ENCODE results near the gene SMIM20. TPM values are rescaled to one million over a fixed set of nuclear protein-coding genes. Genes with fewer than 3 reads are reported as not detected.

SMIM20 gene
- total and polyA plus RNA-seq, 2 of the 4 experiments (the other 2 are of a cell fraction): 13.6 to 23.1 TPM

- 84% methylated on average over 3 of the region's 13 CpGs; no CpG with 5 or more reads in 1 of the 2 experiments for WGBS, 2 experiments (ENCODE audit: extremely low coverage in 2 of 2, insufficient read length in 1 of 2)
- H3K4me1 ChIP-seq (ENCODE audit: control insufficient read depth, insufficient read depth, low read length): peaks cover 5% of the 10 kb centered on the region
- H3K56ac ChIP-seq (ENCODE audit: extremely low read depth, insufficient read depth, low read length): no peak overlapping the region
- no peak overlapping the region for H3K9ac ChIP-seq (ENCODE audit: low read depth, low read length)
- H3K36me3 ChIP-seq (ENCODE audit: control insufficient read depth, insufficient read depth, low read length): no peaks in the 10 kb centered on the region
- no peak overlapping the region for H2BK15ac ChIP-seq (ENCODE audit: low read depth, low read length)
- H2AFZ ChIP-seq (replicated peaks; ENCODE audit: low read length, poor library complexity): no peak overlapping the region
- H3K23ac ChIP-seq (ENCODE audit: low read depth, low read length): no peak overlapping the region
- no peak overlapping the region for H3K4me2 ChIP-seq (ENCODE audit: low read depth, low read length)
- peaks cover 3% of the 10 kb centered on the region; the same call in 1 of the 2 replicates for H3K9me3 ChIP-seq (ENCODE audit: control insufficient read depth, insufficient read depth, low read length)
- CTCF ChIA-PET: interaction anchor here (0.9 kb wide), 1 partner anchor 10 kb away, joined by 3 read pairs; no protein-coding TSS in a partner anchor
- H3K14ac ChIP-seq (replicated peaks; ENCODE audit: low read depth, low read length): no peak overlapping the region
- no peak overlapping the region for H2BK120ac ChIP-seq (ENCODE audit: low read depth, low read length)
- in situ Hi-C loops (cut with MboI; ENCODE audit: low sequenced_read_pairs) (no loop called here), dilution Hi-C loops (cut with HindIII; ENCODE audit: low sequenced_read_pairs, unreplicated experiment) (no loop called here), intact Hi-C loops (cut with micrococcal nuclease) (no loop called here)
- TF ChIP-seq POLR2A (IDR thresholded peaks at IDR 0.05; ENCODE audit: low read depth, low read length): no peak
- no peak for TF ChIP-seq USF2 (IDR thresholded peaks at IDR 0.05; ENCODE audit: low read depth, low read length)
- TF ChIP-seq RFX5 (IDR thresholded peaks at IDR 0.05; ENCODE audit: low read depth, low read length): no peak
- TF ChIP-seq RAD21 (IDR thresholded peaks at IDR 0.05; ENCODE audit: low read length): no peak
- no peak for TF ChIP-seq FOS (IDR thresholded peaks at IDR 0.05; ENCODE audit: low read depth, low read length)
- TF ChIP-seq MAZ (IDR thresholded peaks at IDR 0.05; ENCODE audit: borderline replicate concordance, low read depth, low read length): no peak
- TF ChIP-seq CEBPB (IDR thresholded peaks at IDR 0.05; ENCODE audit: low read depth, low read length): no peak
- TF ChIP-seq MAFK (IDR thresholded peaks at IDR 0.05; ENCODE audit: low read depth, low read length): no peak
- TF ChIP-seq CHD1 (IDR thresholded peaks at IDR 0.05; ENCODE audit: low read depth, low read length): no peak
- TF ChIP-seq MXI1 (IDR thresholded peaks at IDR 0.05; ENCODE audit: borderline replicate concordance, low read depth, low read length): no peak
- POLR2A ChIA-PET (ENCODE audit: unreplicated experiment): no interaction called here
- BruUV-seq (replicated peaks): no TSS peak
- no peak overlapping the region for H2BK5ac ChIP-seq (ENCODE audit: low read depth, low read length, poor library complexity, severe bottlenecking)
- H4K20me1 ChIP-seq (ENCODE audit: insufficient read depth, low read length): no peaks in the 10 kb centered on the region
- H3K27ac ChIP-seq (ENCODE audit: insufficient read depth, low read length): no peak overlapping the region
- no peaks in the 10 kb centered on the region for H3K27me3 ChIP-seq (ENCODE audit: control insufficient read depth, insufficient read depth, low read length)
- no peak overlapping the region for H2BK20ac ChIP-seq (ENCODE audit: low read depth, low read length)
- H3K4me3 ChIP-seq (ENCODE audit: insufficient read depth, low read depth, low read length): no peak overlapping the region
- H3K79me1 ChIP-seq (ENCODE audit: low read depth in 1 of 2, low read length in 2 of 2): no peaks in the 10 kb centered on the region
- H3K18ac ChIP-seq (ENCODE audit: low read depth, low read length): no peak overlapping the region
- no peak for ATAC-seq (ENCODE audit: low read depth)
- H2AK5ac ChIP-seq (ENCODE audit: low read depth, low read length): no peak overlapping the region
- H3K9me1 ChIP-seq (ENCODE audit: insufficient read depth, low read length): no peaks in the 10 kb centered on the region
- H4K8ac ChIP-seq (ENCODE audit: low read depth in 2 of 2, low read length in 2 of 2): no peak overlapping the region
- no peak for DNase-seq
- no peak overlapping the region for H4K5ac ChIP-seq (ENCODE audit: low read depth, low read length)
- no peak overlapping the region for H3K4ac ChIP-seq (ENCODE audit: low read depth, low read length)
- H4K91ac ChIP-seq (ENCODE audit: insufficient read depth, low read depth, low read length): no peak overlapping the region
- no peak overlapping the region for H2AK9ac ChIP-seq (replicated peaks; ENCODE audit: low read depth, low read length, poor library complexity)
Observed at GRCh38 chr4:25872851-25873631, 41.0 kb upstream of the SMIM20 start.

Data from IMR-90 (cell line).